GM23248 (cell line): ENCODE measurements around the gene HCST. TPM values are rescaled to one million over a fixed set of nuclear protein-coding genes. Genes with fewer than 3 reads are reported as not detected.

Source experiments
- DNase-seq: peaks from one replicate; pipeline ENCODE4 v3.0.0-alpha.2; 2015
- H2AFZ ChIP-seq: fragments of 200-600 bp; sonication (generic); 2 replicates; pipeline ENCODE4 v1.6.1; 2016; ENCODE audit warnings: antibody characterized with exemption
- H3F3A ChIP-seq: fragments of 200-600 bp; sonication (generic); 2 replicates; pipeline ENCODE4 v1.6.1; 2016; ENCODE audit warnings: mild to moderate bottlenecking, antibody characterized with exemption, mixed run types; ENCODE audit not compliant: insufficient read depth
- H3K27ac ChIP-seq: fragments of 200-600 bp; sonication (generic); 2 replicates; pipeline ENCODE4 v1.5.1; 2016; ENCODE audit warnings: mild to moderate bottlenecking
- H3K27me3 ChIP-seq: fragments of 200-600 bp; sonication (generic); replicated peaks from 2 replicates; pipeline ENCODE4 v1.6.1; 2016; ENCODE audit warnings: mild to moderate bottlenecking; ENCODE audit not compliant: insufficient read depth
- H3K36me3 ChIP-seq: fragments of 200-600 bp; sonication (generic); 2 replicates; pipeline ENCODE4 v1.6.1; 2016; ENCODE audit warnings: low read depth, mild to moderate bottlenecking
- H3K4me1 ChIP-seq: fragments of 200-600 bp; sonication (generic); 2 replicates; pipeline ENCODE4 v1.6.1; 2016; ENCODE audit warnings: mild to moderate bottlenecking; ENCODE audit not compliant: insufficient read depth
- H3K4me2 ChIP-seq: fragments of 200-600 bp; sonication (generic); one replicate; pipeline ENCODE4 v1.6.1; 2016; ENCODE audit warnings: mild to moderate bottlenecking; ENCODE audit not compliant: unreplicated experiment
- H3K4me3 ChIP-seq: fragments of 200-600 bp; sonication (generic); 2 replicates; pipeline ENCODE4 v1.5.1; 2016; ENCODE audit warnings: mild to moderate bottlenecking
- H3K79me2 ChIP-seq: fragments of 200-600 bp; sonication (generic); 2 replicates; pipeline ENCODE4 v1.6.1; 2016; ENCODE audit warnings: mild to moderate bottlenecking; ENCODE audit not compliant: insufficient read depth
- H3K9ac ChIP-seq: fragments of 200-600 bp; sonication (generic); 2 replicates; pipeline ENCODE4 v1.6.1; 2016; ENCODE audit warnings: mild to moderate bottlenecking
- H3K9me2 ChIP-seq: fragments of 200-600 bp; sonication (generic); 2 replicates; pipeline ENCODE4 v1.6.1; 2016; ENCODE audit warnings: mixed run types, mild to moderate bottlenecking, moderate library complexity; ENCODE audit not compliant: insufficient read depth
- H3K9me3 ChIP-seq: fragments of 200-600 bp; sonication (generic); one replicate; pipeline ENCODE4 v1.6.1; 2017; ENCODE audit warnings: low read depth
- H4K20me1 ChIP-seq: fragments of 200-600 bp; sonication (generic); 2 replicates; pipeline ENCODE4 v1.6.0; 2016; ENCODE audit not compliant: insufficient read depth
- EZH2 ChIP-seq: fragments of 200-600 bp; sonication (generic); IDR thresholded peaks from 2 replicates; pipeline ENCODE4 v1.6.1; 2018; ENCODE audit warnings: antibody characterized with exemption, mild to moderate bottlenecking; ENCODE audit not compliant: insufficient read depth, poor library complexity, severe bottlenecking
- EZH2phosphoT487 ChIP-seq: fragments of 200-600 bp; sonication (generic); IDR thresholded peaks from 2 replicates; pipeline ENCODE4 v1.6.1; 2018; ENCODE audit warnings: antibody characterized with exemption, moderate library complexity, mild to moderate bottlenecking, low read depth; ENCODE audit not compliant: insufficient read depth
- WGBS, 2 experiments: methylation state at CpG; one replicate each; pipeline ENCODE4 v1.1.6; 2015 to 2017; ENCODE audit warnings: low lambda C conversion rate in 2 of 2, low coverage in 1 of 2; ENCODE audit errors: missing lambda C conversion rate in 2 of 2; 5-methylcytosine and 5-hydroxymethylcytosine counted together
- in situ Hi-C: fragments of 300-500 bp; cut with MboI; formaldehyde crosslinking; loops from 2 replicates; pipeline ENCODE4 v1.15.0; 2020
- polyA plus RNA-seq: library from polyadenylated mRNA; unstranded; fragments of >200 nt; fragmentation: Nextera tagmentation; extraction: Ambion mirVana; gene quantifications from 2 replicates; pipeline ENCODE4 v1.2.1, GENCODE V29; 2016
- total RNA-seq: library from RNA; depleted of rRNA; stranded (reverse); fragments of >200 nt; shearing (Covaris generic); gene quantifications from 2 replicates; pipeline ENCODE4 v1.2.3, GENCODE V29; 2014

The HCST gene
- total and polyA plus RNA-seq, 2 experiments from 2014 or later, result 11.3 TPM; not detected in 1

- Histone ChIP-seq H3K4me3 (no peak overlapping the region), H3K9me3 (no peaks in the 10 kb centered on the region), H3K4me1 (peaks cover 15% of the 10 kb centered on the region), H3F3A (no peaks in the 10 kb centered on the region), H3K36me3 (no peaks in the 10 kb centered on the region), H3K79me2 (no peaks in the 10 kb centered on the region), H3K9ac (no peak overlapping the region), H4K20me1 (no peaks in the 10 kb centered on the region), H3K9me2 (no peaks in the 10 kb centered on the region), H2AFZ (no peak overlapping the region), H3K27me3 (no peaks in the 10 kb centered on the region), H3K4me2 (no peak overlapping the region), H3K27ac (no peak overlapping the region)
- 91% methylated on average over 39 to 51 of the region's 51 CpGs for WGBS, 2 experiments
- in situ Hi-C loops, result no loop called here
- DNase-seq, result no peak
- TF ChIP-seq EZH2phosphoT487 (no peak), EZH2 (no peak)
Measured at GRCh38 chr19:35940078-35940775, 37.9 kb downstream of the HCST start.

GRCh38 chr19:35940839-35941238 lies 38.5 kb downstream of the HCST start:
- H3K36me3 ChIP-seq, result no peaks in the 10 kb centered on the region
- no peak overlapping the region for H3K4me2 ChIP-seq
- no peak overlapping the region for H3K4me3 ChIP-seq
- H3F3A ChIP-seq, result no peaks in the 10 kb centered on the region
- H2AFZ ChIP-seq, result no peak overlapping the region
- no peaks in the 10 kb centered on the region for H3K9me2 ChIP-seq
- H3K9me3 ChIP-seq, result no peaks in the 10 kb centered on the region
- TF ChIP-seq EZH2phosphoT487, result no peak
- no peak overlapping the region for H3K27ac ChIP-seq
- in situ Hi-C loops, result no loop called here
- H3K4me1 ChIP-seq, result 0 out of 2 replicates have a peak, but pooled peaks cover 9% of the 10 kb centered on the region
- no peak overlapping the region for H3K9ac ChIP-seq
- H4K20me1 ChIP-seq, result no peaks in the 10 kb centered on the region
- 69 to 73% methylated on average over 4 of the region's 4 CpGs for WGBS, 2 experiments
- no peak for DNase-seq
- no peaks in the 10 kb centered on the region for H3K79me2 ChIP-seq
- H3K27me3 ChIP-seq, result no peaks in the 10 kb centered on the region

GRCh38 chr19:35942235-35942634 lies 39.9 kb downstream of the HCST start:
- Histone ChIP-seq H3K9me3 (no peaks in the 10 kb centered on the region), H3K9me2 (no peaks in the 10 kb centered on the region), H3K4me3 (no peak overlapping the region), H3F3A (no peaks in the 10 kb centered on the region), H3K9ac (no peak overlapping the region), H3K27me3 (no peaks in the 10 kb centered on the region), H2AFZ (no peak overlapping the region), H3K4me2 (no peak overlapping the region), H3K79me2 (no peaks in the 10 kb centered on the region), H4K20me1 (no peaks in the 10 kb centered on the region), H3K27ac (no peak overlapping the region), H3K4me1 (0 out of 2 replicates have a peak, but pooled peaks cover 7% of the 10 kb centered on the region), H3K36me3 (no peaks in the 10 kb centered on the region)
- DNase-seq, result no peak
- in situ Hi-C loops, result no loop called here
- 90 to 94% methylated on average over 3 of the region's 3 CpGs for WGBS, 2 experiments
- TF ChIP-seq EZH2, result no peak

- no peaks in the 10 kb centered on the region for H3K4me1 ChIP-seq
- DNase-seq, result no peak
- in situ Hi-C loops, result no loop called here
- H3K9me3 ChIP-seq, result no peaks in the 10 kb centered on the region
- no peak overlapping the region for H3K9ac ChIP-seq
- no peaks in the 10 kb centered on the region for H3K79me2 ChIP-seq
- no peak overlapping the region for H3K4me2 ChIP-seq
- H2AFZ ChIP-seq, result no peak overlapping the region
- 85 to 91% methylated on average over 9 of the region's 9 CpGs for WGBS, 2 experiments
- H3F3A ChIP-seq, result no peaks in the 10 kb centered on the region
- H3K27ac ChIP-seq, result no peak overlapping the region
- H3K27me3 ChIP-seq, result no peaks in the 10 kb centered on the region
- H3K4me3 ChIP-seq, result no peak overlapping the region
- H4K20me1 ChIP-seq, result no peaks in the 10 kb centered on the region
- TF ChIP-seq EZH2phosphoT487 (no peak), EZH2 (no peak)
- H3K9me2 ChIP-seq, result no peaks in the 10 kb centered on the region
- H3K36me3 ChIP-seq, result no peaks in the 10 kb centered on the region
Measured at GRCh38 chr19:35943321-35944301, 41.3 kb downstream of the HCST start.
